Neutrophil (primary cell): ENCODE measurements around the gene ABI2.

Experiments
- H3K27ac ChIP-seq: fragments of 200-600 bp; sonication (generic); 2 replicates; pipeline ENCODE4 v1.5.1; 2016; ENCODE audit warnings: mild to moderate bottlenecking, moderate library complexity
- H3K27me3 ChIP-seq: fragments of 200-600 bp; sonication (generic); 2 replicates; pipeline ENCODE4 v1.6.0; 2016; ENCODE audit warnings: mild to moderate bottlenecking
- H3K36me3 ChIP-seq: fragments of 200-600 bp; sonication (generic); 2 replicates; pipeline ENCODE4 v1.5.1; 2017
- H3K4me1 ChIP-seq, 2 experiments: fragments of 200-600 bp in 1 of 2; sonication (generic) in 1 of 2; 1 replicate in 1 of 2; 2 replicates in 1 of 2; pipeline versions ENCODE4 v1.5.1 to v1.6.1; 2013 to 2016; ENCODE audit warnings: low read depth in 1 of 2, low read length in 1 of 2, mild to moderate bottlenecking in 1 of 2, moderate library complexity in 1 of 2; ENCODE audit not compliant: control insufficient read depth in 1 of 2, insufficient read depth in 1 of 2
- H3K4me3 ChIP-seq, 2 experiments: fragments of 200-600 bp in 1 of 2; sonication (generic) in 1 of 2; 1 replicate in 1 of 2; 2 replicates in 1 of 2; pipeline ENCODE4 v1.5.1; 2013 to 2016; ENCODE audit warnings: low read depth in 1 of 2, low read length in 1 of 2, mild to moderate bottlenecking in 1 of 2, moderate library complexity in 1 of 2
- H3K9me3 ChIP-seq: fragments of 200-600 bp; sonication (generic); 2 replicates; pipeline ENCODE4 v1.5.1; 2016
- TF ChIP-seq, protein P1 (sequence below): fragments of 200-600 bp; sonication (generic); IDR thresholded peaks from 2 replicates; pipeline ENCODE4 v1.5.1; 2016; ENCODE audit warnings: antibody characterized with exemption

ABI2 gene

GRCh38 chr2:203399031-203399430, 70.8 kb downstream of the ABI2 start:
- Histone ChIP-seq H3K9me3 (no peaks in the 10 kb centered on the region), H3K4me3 (no peak overlapping the region), H3K4me1 (no peaks in the 10 kb centered on the region), H3K27ac (no peak overlapping the region), H3K27me3 (no peaks in the 10 kb centered on the region), H3K36me3 (no peaks in the 10 kb centered on the region)
- TF ChIP-seq, protein P1, sequence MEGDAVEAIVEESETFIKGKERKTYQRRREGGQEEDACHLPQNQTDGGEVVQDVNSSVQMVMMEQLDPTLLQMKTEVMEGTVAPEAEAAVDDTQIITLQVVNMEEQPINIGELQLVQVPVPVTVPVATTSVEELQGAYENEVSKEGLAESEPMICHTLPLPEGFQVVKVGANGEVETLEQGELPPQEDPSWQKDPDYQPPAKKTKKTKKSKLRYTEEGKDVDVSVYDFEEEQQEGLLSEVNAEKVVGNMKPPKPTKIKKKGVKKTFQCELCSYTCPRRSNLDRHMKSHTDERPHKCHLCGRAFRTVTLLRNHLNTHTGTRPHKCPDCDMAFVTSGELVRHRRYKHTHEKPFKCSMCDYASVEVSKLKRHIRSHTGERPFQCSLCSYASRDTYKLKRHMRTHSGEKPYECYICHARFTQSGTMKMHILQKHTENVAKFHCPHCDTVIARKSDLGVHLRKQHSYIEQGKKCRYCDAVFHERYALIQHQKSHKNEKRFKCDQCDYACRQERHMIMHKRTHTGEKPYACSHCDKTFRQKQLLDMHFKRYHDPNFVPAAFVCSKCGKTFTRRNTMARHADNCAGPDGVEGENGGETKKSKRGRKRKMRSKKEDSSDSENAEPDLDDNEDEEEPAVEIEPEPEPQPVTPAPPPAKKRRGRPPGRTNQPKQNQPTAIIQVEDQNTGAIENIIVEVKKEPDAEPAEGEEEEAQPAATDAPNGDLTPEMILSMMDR: no peak

GRCh38 chr2:203400805-203401585, 72.8 kb downstream of the ABI2 start:
- no peaks in the 10 kb centered on the region for H3K27me3 ChIP-seq
- no peak overlapping the region for H3K4me3 ChIP-seq
- no peaks in the 10 kb centered on the region for H3K4me1 ChIP-seq
- H3K9me3 ChIP-seq: no peaks in the 10 kb centered on the region
- TF ChIP-seq, protein P1: no peak
- H3K27ac ChIP-seq: no peak overlapping the region
- no peaks in the 10 kb centered on the region for H3K36me3 ChIP-seq

DNA sequence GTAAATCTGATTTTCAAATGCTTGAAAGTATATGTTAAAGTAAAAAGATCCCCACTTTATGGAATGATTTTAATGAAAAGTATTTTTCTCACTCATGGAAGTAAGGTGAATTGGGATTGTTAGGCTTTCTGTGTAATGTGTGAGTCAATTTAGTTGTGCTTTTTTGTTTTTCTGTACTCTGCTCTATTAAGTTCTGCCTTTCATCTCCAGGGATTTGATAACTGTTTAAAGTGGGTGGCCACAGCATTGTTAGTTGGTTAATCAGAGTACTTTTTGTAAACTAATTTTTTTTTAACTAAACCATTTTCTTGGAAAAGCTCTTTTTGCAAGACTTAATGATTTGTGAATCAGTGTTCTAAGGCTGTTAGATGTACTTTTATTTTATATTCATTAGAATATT, 76.8 kb downstream of the ABI2 start:
- H3K4me1 ChIP-seq: no peaks in the 10 kb centered on the region
- H3K4me3 ChIP-seq: no peak overlapping the region
- H3K27me3 ChIP-seq: no peaks in the 10 kb centered on the region
- no peaks in the 10 kb centered on the region for H3K36me3 ChIP-seq
- H3K9me3 ChIP-seq: no peaks in the 10 kb centered on the region
- TF ChIP-seq, protein P1: no peak
- no peak overlapping the region for H3K27ac ChIP-seq

DNA sequence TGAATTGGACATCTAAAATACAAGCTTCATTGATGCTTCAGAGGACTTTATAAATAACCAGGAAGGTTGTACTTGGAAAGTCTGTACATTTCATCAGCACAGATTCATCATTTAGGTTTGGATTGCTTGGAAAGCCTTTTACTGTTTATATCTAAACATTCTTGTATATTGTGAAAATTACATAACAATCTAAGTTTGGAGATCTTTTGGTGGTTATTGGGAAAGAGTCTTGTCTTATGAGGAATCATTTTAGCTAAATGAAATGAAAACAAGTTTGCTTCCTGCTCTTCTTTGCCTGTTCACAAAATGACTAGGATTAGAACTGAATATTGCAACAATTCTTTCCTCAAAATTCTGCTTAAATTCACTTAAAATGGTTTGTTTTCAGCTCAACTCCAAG, 79.3 kb downstream of the ABI2 start:
- no peaks in the 10 kb centered on the region for H3K27me3 ChIP-seq
- TF ChIP-seq, protein P1: no peak
- no peaks in the 10 kb centered on the region for H3K36me3 ChIP-seq
- H3K4me3 ChIP-seq: no peak overlapping the region
- no peak overlapping the region for H3K27ac ChIP-seq
- H3K4me1 ChIP-seq: no peaks in the 10 kb centered on the region
- H3K9me3 ChIP-seq: no peaks in the 10 kb centered on the region

DNA sequence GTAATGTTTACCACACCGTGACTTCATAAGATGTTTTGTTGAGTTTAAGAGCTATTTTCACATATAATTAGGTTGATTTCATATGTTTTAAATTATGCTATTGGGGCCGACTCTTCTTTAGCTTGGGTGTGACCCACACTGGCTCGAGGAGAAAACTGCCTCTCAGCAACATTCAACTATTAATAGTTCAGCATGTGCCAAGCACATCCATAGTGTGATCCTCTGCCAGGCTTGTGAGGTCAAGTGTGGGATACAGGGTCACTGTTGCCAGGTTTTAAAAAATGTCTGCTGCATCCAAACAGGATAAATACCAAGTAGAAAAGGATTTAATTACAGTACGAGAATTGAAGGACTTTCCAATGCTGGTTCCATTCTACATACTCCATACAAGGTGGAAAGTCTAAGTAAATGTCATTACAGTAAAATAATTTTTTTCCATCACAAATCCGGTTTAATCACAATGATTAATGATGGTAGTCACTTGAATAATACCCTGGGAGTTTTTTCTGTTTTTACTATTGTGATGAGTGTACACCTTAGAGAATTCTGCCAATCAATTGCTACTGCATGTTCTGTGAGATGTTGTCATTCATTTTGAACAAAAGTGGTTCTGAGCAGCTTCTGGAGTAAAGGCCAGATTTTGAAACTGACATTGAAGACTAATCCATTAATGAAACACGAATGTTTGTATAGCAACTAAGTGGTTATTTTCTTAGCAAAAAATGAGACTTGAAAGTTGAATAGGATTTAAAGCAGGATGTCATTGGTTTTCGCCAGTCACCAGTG, 84.5 kb downstream of the ABI2 start:
- no peak overlapping the region for H3K27ac ChIP-seq
- TF ChIP-seq, protein P1: no peak
- no peaks in the 10 kb centered on the region for H3K27me3 ChIP-seq
- H3K4me3 ChIP-seq: no peak overlapping the region
- no peaks in the 10 kb centered on the region for H3K4me1 ChIP-seq
- no peaks in the 10 kb centered on the region for H3K9me3 ChIP-seq
- no peaks in the 10 kb centered on the region for H3K36me3 ChIP-seq
